Gastrocnemius medialis (tissue), 4 donors: ENCODE measurements around the gene PTPRF.

Experiments used
- POLR2A ChIP-seq, 2 donors: fragments of 450-650 bp; IDR thresholded peaks; one replicate each; pipeline ENCODE4 v1.6.1; 2017; ENCODE audit warnings: antibody characterized with exemption in 2 of 2, mild to moderate bottlenecking in 2 of 2, moderate library complexity in 2 of 2
- TF ChIP-seq, protein P1 (sequence below), 5 experiments: fragments of 450-650 bp in 3 of 5; fragments of 200-600 bp in 2 of 5; sonication (generic) in 2 of 5; IDR thresholded peaks in 4 of 5; conservative IDR thresholded peaks in 1 of 5; 1 replicate in 4 of 5; 2 replicates in 1 of 5; pipeline ENCODE4 v1.5.1; 2016 to 2019; ENCODE audit warnings: antibody characterized with exemption in 5 of 5, mild to moderate bottlenecking in 3 of 5, moderate library complexity in 3 of 5

- no peak for TF ChIP-seq POLR2A (IDR thresholded peaks at IDR 0.05)
- TF ChIP-seq, protein P1, sequence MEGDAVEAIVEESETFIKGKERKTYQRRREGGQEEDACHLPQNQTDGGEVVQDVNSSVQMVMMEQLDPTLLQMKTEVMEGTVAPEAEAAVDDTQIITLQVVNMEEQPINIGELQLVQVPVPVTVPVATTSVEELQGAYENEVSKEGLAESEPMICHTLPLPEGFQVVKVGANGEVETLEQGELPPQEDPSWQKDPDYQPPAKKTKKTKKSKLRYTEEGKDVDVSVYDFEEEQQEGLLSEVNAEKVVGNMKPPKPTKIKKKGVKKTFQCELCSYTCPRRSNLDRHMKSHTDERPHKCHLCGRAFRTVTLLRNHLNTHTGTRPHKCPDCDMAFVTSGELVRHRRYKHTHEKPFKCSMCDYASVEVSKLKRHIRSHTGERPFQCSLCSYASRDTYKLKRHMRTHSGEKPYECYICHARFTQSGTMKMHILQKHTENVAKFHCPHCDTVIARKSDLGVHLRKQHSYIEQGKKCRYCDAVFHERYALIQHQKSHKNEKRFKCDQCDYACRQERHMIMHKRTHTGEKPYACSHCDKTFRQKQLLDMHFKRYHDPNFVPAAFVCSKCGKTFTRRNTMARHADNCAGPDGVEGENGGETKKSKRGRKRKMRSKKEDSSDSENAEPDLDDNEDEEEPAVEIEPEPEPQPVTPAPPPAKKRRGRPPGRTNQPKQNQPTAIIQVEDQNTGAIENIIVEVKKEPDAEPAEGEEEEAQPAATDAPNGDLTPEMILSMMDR (IDR thresholded peaks at IDR 0.05 in 4 of 5, conservative IDR thresholded peaks at IDR 0.05 in 1 of 5): no peak
Measured at GRCh38 chr1:43488165-43488564, 42.5 kb upstream of the PTPRF start.
